ENCODE data around the gene ZNF385B.

DNA sequence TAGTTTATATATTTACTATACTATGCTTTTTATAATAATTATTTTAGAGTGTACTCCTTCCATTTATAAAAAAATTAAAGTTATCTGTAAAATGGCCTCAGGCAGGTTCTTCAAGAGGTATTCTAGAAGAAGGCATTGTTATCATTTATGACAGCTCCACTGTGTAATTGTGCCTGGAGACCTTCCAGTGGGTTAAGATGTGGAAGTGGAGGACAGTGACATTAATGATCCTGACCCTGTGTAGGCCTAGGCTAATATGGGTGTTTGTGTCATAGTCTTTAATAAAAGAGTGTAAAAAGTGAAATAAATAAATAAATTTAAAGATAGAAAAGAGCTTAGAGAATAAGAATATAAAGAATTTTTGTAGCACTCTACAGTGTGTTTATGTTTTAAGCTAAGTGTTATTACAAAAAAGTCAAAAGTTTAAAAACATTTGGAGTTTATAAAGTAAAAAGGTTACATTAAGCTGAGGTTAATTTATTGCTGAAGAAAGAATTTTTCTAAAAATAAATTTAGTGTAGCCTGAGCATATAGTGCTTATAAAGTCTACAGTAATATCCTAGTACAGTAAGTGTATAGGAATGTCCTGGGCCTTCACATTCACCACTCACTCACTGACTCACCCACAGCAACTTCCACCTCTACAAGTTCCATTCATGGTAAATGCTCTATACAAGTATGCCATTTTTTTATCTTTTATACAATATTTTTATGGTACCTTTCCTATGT, 406.8 kb downstream of the ZNF385B start:
- TF ChIP-seq, protein P1, sequence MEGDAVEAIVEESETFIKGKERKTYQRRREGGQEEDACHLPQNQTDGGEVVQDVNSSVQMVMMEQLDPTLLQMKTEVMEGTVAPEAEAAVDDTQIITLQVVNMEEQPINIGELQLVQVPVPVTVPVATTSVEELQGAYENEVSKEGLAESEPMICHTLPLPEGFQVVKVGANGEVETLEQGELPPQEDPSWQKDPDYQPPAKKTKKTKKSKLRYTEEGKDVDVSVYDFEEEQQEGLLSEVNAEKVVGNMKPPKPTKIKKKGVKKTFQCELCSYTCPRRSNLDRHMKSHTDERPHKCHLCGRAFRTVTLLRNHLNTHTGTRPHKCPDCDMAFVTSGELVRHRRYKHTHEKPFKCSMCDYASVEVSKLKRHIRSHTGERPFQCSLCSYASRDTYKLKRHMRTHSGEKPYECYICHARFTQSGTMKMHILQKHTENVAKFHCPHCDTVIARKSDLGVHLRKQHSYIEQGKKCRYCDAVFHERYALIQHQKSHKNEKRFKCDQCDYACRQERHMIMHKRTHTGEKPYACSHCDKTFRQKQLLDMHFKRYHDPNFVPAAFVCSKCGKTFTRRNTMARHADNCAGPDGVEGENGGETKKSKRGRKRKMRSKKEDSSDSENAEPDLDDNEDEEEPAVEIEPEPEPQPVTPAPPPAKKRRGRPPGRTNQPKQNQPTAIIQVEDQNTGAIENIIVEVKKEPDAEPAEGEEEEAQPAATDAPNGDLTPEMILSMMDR (conservative IDR thresholded peaks at IDR 0.05; ENCODE audit: low read length), result no peak
- no peak for TF ChIP-seq EZH2phosphoT487 (IDR thresholded peaks at IDR 0.05; ENCODE audit: borderline replicate concordance, low read depth, low read length)

Measured in OCI-LY7 (cell line).